Left lobe of liver (tissue), 2 donors: ENCODE data around the gene HAGHL. TPM values are rescaled to one million over a fixed set of nuclear protein-coding genes. Genes with fewer than 3 reads are reported as not detected.
A peak's percentile ranks its signal among the peaks of the same experiment; 100 is the strongest.

Experiments used
- ATAC-seq: fragments of 200-7000 bp; cut with Tn5 transposase; one replicate; pipeline ENCODE4 v1.9.1; 2020; ENCODE audit warnings: mild to moderate bottlenecking, moderate library complexity
- DNase-seq: peaks from one replicate; pipeline ENCODE4 v3.0.0-alpha.2; 2020; ENCODE audit warnings: low spot score
- total RNA-seq: library from RNA; stranded (reverse); gene quantifications from one replicate; pipeline ENCODE4 v1.2.1, GENCODE V29; 2021
- donor health status: DM: no; HTN: no; CAD: no; lungs with moderate emphysema.
- donor health status: DM: no; HTN: yes; CAD: no.

Gene HAGHL
- total RNA-seq = 1.2 TPM

GRCh38 chr16:726438-727290, at the start of gene HAGHL, which contains the start of gene CCDC78:
Gene HAGHL, plus strand, starts transcription at chr16:727106. Its CDS starts 404 bp downstream, at chr16:727510.
Gene CCDC78, minus strand, starts transcription at chr16:726443. Its CDS starts 76 bp downstream, at chr16:726367.
- DNase-seq (no peak), ATAC-seq (peak; percentile 28)

- DNase-seq = no peak
Observed at GRCh38 chr16:677316-678190, 49.4 kb upstream of the HAGHL start.

DNA sequence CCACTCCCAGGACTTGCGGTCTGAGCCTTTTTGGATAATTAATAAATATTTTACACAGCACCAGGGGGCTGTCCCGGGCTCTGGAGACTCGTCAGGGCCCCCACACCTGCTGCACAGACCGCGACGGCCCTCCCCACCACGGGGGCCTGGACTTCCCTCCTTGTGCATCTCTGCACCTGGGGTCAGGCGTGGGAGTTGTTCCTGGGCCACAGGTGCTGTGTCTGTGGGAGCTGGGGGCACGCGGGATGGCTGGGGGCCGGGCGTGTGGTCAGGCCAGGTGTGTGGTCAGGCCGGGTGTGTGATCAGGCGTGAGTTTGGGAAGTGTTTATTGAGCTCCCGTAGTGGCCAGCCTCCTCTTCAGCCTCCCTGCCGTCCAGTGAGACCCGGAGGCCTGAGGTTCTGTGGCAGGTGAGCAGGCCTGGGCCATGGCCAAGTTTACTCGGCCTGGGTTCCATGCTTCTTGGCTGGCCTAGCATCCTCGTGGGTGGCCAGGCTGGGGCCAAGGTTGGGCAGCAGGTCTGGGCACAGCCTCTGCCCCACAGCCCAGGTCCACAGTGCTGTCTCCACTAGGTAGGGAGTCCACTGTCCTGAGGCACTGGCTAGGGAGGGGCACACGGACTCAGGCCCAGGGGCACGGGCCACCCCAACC, 48.6 kb upstream of the HAGHL start:
- ATAC-seq = peak; percentile 2
- no peak for DNase-seq

More at GRCh38 chr16:677316-678190, 49.4 kb upstream of the HAGHL start:
- ATAC-seq = no peak

DNA sequence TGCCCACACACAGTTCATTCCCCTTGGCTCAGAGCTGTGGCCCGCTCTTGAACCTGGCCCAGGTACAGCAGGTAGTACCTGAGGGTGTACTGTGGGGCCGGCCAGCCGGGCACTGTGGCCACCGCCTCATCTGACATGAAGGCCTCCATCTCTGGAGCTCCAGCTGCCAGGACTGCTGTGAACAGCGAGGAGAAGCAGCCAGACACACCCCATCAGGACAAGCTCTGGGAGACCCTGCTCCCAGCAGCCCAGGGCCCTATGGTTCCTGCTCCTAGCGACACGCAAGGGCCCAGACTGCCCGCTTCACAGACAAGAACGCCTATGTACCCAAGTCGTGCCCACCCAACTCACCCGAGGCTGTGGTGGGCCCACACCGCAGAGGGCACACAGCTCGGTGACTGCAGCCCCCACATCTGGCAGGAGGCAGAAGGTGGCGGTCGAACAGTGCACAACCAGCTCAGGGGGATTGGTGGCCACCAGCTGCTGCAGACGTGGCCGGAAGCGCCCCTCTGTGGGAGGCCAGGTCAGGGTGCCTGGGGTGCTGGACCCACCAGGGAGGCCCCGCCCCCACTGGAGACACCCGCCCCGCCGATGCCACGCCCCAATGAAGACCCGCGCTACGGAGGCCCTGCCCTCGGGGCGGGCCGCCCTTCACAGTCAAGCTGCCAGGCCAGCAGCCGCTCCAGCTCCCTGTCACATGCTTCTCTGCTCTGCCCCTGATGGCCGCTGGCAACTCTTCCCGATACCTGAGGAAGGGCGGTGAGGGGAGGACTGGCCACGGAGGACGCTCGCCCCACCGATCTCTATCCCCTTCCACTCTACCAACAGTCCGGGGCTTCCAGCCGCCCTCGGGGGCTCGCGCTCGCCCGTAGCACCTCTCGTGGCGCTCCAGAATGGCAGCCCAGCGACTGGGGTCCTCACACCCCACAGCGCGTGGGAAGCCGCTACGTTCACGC, 47.8 kb upstream of the HAGHL start:
- ATAC-seq (peak; percentile 39), DNase-seq (peak; percentile 84)

- DNase-seq (peak; percentile 92), ATAC-seq (peak; percentile 73)
Observed at GRCh38 chr16:679814-680624, 46.9 kb upstream of the HAGHL start, which contains the start of gene STUB1. Gene STUB1, plus strand, starts transcription at chr16:680410. Its CDS starts 116 bp downstream, at chr16:680526.

- ATAC-seq = no peak
Observed at GRCh38 chr16:680625-680945, 46.3 kb upstream of the HAGHL start.

DNA sequence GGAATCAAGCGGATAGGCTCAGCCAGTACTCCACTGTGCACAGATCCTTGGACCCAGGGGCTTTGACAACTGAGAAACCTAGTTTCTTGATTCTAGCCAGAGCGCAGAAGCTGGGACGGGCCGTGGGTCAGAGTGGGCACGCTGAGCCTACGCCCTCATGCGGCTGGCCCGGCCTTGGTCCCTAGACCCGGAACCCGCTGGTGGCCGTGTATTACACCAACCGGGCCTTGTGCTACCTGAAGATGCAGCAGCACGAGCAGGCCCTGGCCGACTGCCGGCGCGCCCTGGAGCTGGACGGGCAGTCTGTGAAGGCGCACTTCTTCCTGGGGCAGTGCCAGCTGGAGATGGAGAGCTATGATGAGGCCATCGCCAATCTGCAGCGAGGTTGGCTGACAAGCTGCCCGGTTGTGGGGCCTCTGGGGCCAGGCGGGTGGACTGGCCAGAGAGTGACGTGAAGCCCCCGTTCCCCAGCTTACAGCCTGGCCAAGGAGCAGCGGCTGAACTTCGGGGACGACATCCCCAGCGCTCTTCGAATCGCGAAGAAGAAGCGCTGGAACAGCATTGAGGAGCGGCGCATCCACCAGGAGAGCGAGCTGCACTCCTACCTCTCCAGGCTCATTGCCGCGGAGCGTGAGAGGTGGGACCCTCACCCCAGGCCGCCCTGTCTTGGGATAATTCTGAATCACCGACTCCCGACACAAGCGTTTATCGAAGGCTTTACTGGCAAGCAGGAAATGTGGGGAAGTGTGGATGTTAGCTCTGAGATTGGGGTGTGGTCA, 45.8 kb upstream of the HAGHL start:
- DNase-seq = peak; percentile 73
- no peak for ATAC-seq

More at GRCh38 chr16:680625-680945, 46.3 kb upstream of the HAGHL start:
- DNase-seq = no peak

- ATAC-seq (no peak), DNase-seq (no peak)
Observed at GRCh38 chr16:681746-682427, 45.0 kb upstream of the HAGHL start.

GRCh38 chr16:682493-683395, 44.2 kb upstream of the HAGHL start:
- no peak for ATAC-seq
- no peak for DNase-seq

- ATAC-seq (no peak), DNase-seq (no peak)
Observed at GRCh38 chr16:683396-684070, 43.4 kb upstream of the HAGHL start.

DNA sequence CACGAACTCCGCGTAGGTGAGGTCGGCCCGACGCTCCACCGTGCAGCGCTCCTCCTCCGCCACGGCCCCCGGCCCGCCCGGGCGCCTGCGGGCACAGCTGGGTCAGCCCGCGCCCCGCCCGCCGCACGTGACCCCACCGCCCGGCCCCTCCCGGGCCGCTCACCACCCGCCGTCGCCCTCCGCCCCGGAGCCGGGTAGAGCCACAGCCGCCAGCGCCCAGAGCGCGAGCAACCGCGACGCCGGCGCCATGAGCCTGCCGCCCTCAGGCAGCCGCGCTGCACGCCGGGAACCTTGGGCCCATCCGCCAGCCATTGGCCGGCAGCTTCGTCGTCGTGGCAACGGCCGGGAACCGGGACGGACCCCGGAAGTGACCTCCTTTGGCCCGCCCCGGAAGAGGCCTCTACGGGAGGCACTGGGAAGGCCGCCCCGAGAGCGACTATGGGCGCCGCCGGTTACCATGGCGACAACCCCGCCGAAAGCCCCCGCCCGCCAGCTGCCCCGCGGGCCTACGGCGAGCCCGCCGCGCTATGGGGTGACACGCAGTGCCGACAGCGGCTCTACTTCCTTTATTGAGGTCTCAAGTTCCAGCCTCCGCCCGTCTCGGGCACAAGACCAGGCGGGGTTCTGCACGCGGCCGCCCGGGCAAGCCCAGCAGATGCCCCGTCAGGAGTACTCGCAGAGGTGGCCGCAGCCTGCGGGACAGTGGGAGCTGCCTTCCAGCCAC, 42.7 kb upstream of the HAGHL start, which contains the start of gene JMJD8:
TSS of gene JMJD8 (minus strand) at position 264 of the 724 bp plus-strand sequence. CDS start at position 249, 15 bp downstream.
- DNase-seq (peak; percentile 98), ATAC-seq (peak; percentile 63)

GRCh38 chr16:684961-685696, 41.8 kb upstream of the HAGHL start:
- DNase-seq (peak; percentile 65), ATAC-seq (no peak)

DNA sequence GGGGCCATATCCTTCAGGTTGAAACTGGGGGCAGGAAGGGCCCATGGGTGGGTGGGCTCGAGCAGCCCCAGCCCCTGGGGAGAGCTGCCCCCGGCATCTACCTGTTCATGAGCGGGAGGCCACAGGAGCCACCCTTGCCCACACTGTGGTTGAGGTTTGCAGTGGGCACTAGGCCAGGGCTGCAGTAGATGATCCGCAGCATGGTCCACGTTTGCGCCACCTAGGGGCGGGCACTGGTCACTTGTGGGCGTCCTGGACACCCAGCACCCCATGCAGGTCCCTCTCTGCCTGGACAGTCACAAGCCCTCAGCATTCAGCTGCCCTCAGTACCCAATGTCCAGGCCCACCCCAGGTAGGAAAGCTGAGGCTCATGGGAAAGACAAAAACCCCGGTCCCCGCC, 40.9 kb upstream of the HAGHL start:
- peak; percentile 65 for DNase-seq
- ATAC-seq = peak; percentile 8

DNA sequence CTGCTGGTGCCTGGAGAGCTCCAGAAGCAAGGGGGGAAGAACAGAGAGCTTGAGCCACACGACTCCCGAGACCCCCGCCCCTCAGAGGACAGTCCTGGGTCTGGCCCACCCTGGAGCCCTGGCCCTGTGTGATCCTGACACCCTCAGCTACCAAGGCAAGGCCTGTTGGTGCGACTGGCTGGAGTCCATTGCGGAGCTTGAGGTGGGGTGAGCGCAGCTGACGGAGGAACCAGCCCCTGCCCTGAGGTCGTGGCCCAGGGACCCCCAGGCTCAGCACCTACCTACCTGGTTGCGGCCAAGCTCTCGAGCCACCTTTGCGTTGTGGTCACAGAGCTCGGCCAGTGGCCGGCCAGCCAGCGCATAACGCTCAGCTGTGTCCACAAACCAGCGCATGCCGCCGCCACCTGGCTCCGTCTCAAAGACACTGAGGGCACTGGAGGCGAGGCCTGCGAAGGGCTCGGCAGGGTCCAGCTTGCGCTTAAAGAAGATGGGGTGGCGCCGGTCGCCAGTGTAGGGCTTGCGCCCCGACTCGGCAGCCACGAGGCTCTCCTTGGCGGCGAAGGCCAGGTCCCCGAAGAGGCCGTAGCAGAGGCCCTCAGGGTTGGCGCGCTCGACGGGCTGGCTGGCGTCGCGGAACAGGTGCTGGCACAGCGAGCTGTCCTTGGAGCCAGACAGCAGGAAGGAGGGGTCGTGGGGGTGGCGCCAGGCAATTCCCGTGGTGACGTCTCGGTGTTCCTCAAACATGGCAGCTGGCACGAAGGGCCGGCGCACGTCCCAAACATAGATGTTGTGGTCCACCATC, 40.2 kb upstream of the HAGHL start:
- no peak for DNase-seq
- no peak for ATAC-seq
